Osteoblast (primary cell): ENCODE data around the gene KCNK15. TPM values are rescaled to one million over a fixed set of nuclear protein-coding genes. Genes with fewer than 3 reads are reported as not detected.

Experiments
- DNase-seq: peaks from one replicate; pipeline ENCODE4 v3.0.0; 2011; ENCODE audit warnings: low spot score, mixed read lengths; ENCODE audit not compliant: insufficient read length; ENCODE audit errors: missing footprints
- H2AFZ ChIP-seq: 2 replicates; pipeline ENCODE4 v1.6.0; 2011; ENCODE audit warnings: mild to moderate bottlenecking, low read length
- H3K27ac ChIP-seq: 2 replicates; pipeline ENCODE4 v1.5.1; 2011; ENCODE audit warnings: mild to moderate bottlenecking, low read depth, low read length, moderate library complexity
- H3K27me3 ChIP-seq: 2 replicates; pipeline ENCODE4 v1.6.0; 2012; ENCODE audit warnings: mild to moderate bottlenecking, control low read depth, inconsistent platforms, low read length, moderate library complexity; ENCODE audit not compliant: insufficient read depth
- H3K36me3 ChIP-seq: 2 replicates; pipeline ENCODE4 v1.5.1; 2011; ENCODE audit warnings: mild to moderate bottlenecking, low read length, control low read depth, moderate library complexity; ENCODE audit not compliant: insufficient read depth
- H3K4me1 ChIP-seq: 2 replicates; pipeline ENCODE4 v1.5.1; 2011; ENCODE audit warnings: mild to moderate bottlenecking, low read length, control low read depth, moderate library complexity; ENCODE audit not compliant: insufficient read depth
- H3K4me2 ChIP-seq: 2 replicates; pipeline ENCODE4 v1.6.0; 2011; ENCODE audit warnings: mild to moderate bottlenecking, low read length; ENCODE audit not compliant: insufficient read depth
- H3K4me3 ChIP-seq: fragments of 200-600 bp; sonication (generic); 3 replicates; pipeline ENCODE4 v1.5.1; 2012; ENCODE audit warnings: mild to moderate bottlenecking, low read length, inconsistent platforms; ENCODE audit not compliant: insufficient read depth
- H3K79me2 ChIP-seq: 2 replicates; pipeline ENCODE4 v1.6.0; 2012; ENCODE audit warnings: mild to moderate bottlenecking, low read length, control low read depth, inconsistent platforms; ENCODE audit not compliant: insufficient read depth
- H3K9me3 ChIP-seq: 2 replicates; pipeline ENCODE4 v1.5.1; 2011; ENCODE audit warnings: low read depth, low read length, control low read depth
- H4K20me1 ChIP-seq: 2 replicates; pipeline ENCODE4 v1.6.0; 2012; ENCODE audit warnings: mild to moderate bottlenecking, low read length, control low read depth; ENCODE audit not compliant: insufficient read depth
- CTCF ChIP-seq: IDR thresholded peaks from 2 replicates; pipeline ENCODE4 v1.5.1; 2011; ENCODE audit warnings: mild to moderate bottlenecking, low read depth, low read length, moderate library complexity; ENCODE audit errors: extremely low read depth
- total RNA-seq: library from RNA; depleted of rRNA; stranded (reverse); fragments of >200 nt; gene quantifications from 2 replicates; pipeline ENCODE4 v1.2.3, GENCODE V29; 2012

Gene KCNK15
- total RNA-seq, 1 donor: 121 TPM

GRCh38 chr20:44796758-44797457 lies 51.2 kb downstream of the KCNK15 start:
- Histone ChIP-seq H3K4me2 (no peak overlapping the region), H4K20me1 (no peaks in the 10 kb centered on the region)

GRCh38 chr20:44799691-44800090 lies 54.0 kb downstream of the KCNK15 start:
- H3K27ac ChIP-seq: no peak overlapping the region
- no peaks in the 10 kb centered on the region for H3K36me3 ChIP-seq
- no peak overlapping the region for H3K4me2 ChIP-seq
- H3K4me3 ChIP-seq: no peak overlapping the region
- no peak overlapping the region for H2AFZ ChIP-seq
- no peaks in the 10 kb centered on the region for H3K79me2 ChIP-seq
- peaks cover 38% of the 10 kb centered on the region for H3K27me3 ChIP-seq
- no peaks in the 10 kb centered on the region for H3K4me1 ChIP-seq
- TF ChIP-seq CTCF: no peak
- no peaks in the 10 kb centered on the region for H3K9me3 ChIP-seq
- no peak for DNase-seq
- no peaks in the 10 kb centered on the region for H4K20me1 ChIP-seq

More at GRCh38 chr20:44796758-44797457, 51.2 kb downstream of the KCNK15 start:
- Histone ChIP-seq H2AFZ (no peak overlapping the region), H3K36me3 (no peaks in the 10 kb centered on the region), H3K4me1 (no peaks in the 10 kb centered on the region), H3K9me3 (no peaks in the 10 kb centered on the region), H3K4me3 (no peak overlapping the region), H3K27me3 (peaks cover 19% of the 10 kb centered on the region), H3K79me2 (no peaks in the 10 kb centered on the region), H3K27ac (no peak overlapping the region)
- DNase-seq: no peak
- no peak for TF ChIP-seq CTCF

- Histone ChIP-seq H3K36me3 (no peaks in the 10 kb centered on the region), H3K27me3 (peaks cover 38% of the 10 kb centered on the region), H3K4me1 (no peaks in the 10 kb centered on the region), H2AFZ (no peak overlapping the region), H3K9me3 (no peaks in the 10 kb centered on the region), H4K20me1 (no peaks in the 10 kb centered on the region), H3K27ac (no peak overlapping the region), H3K4me3 (no peak overlapping the region), H3K4me2 (no peak overlapping the region), H3K79me2 (no peaks in the 10 kb centered on the region)
- DNase-seq: no peak
- peak; percentile 44 for TF ChIP-seq CTCF
Measured at GRCh38 chr20:44800391-44801046, 54.9 kb downstream of the KCNK15 start.

Other genes starting within 250 kb of the KCNK15 start
- gene SERINC3, start 223.8 kb upstream of the KCNK15 start, total RNA-seq: 167 and 191 TPM in 2 replicates
- gene PKIG, start 163.3 kb upstream of the KCNK15 start, total RNA-seq: 94.6 and 107 TPM in 2 replicates
- gene ADA, start 94.2 kb upstream of the KCNK15 start, total RNA-seq: 15.9 and 37.1 TPM in 2 replicates
- gene CCN5, start 30.5 kb upstream of the KCNK15 start, total RNA-seq: 520 and 687 TPM in 2 replicates
- 0.29 and 0.36 TPM in 2 replicates for gene RIMS4, start 64.7 kb downstream of the KCNK15 start, total RNA-seq
- 121 and 135 TPM in 2 replicates for gene YWHAB, start 139.8 kb downstream of the KCNK15 start, total RNA-seq
- gene PABPC1L, start 164.2 kb downstream of the KCNK15 start, total RNA-seq: 11.2 and 15.6 TPM in 2 replicates
- 16.3 and 18.3 TPM in 2 replicates for gene TOMM34, start 214.5 kb downstream of the KCNK15 start, total RNA-seq
- gene STK4, start 220.6 kb downstream of the KCNK15 start, total RNA-seq: 33.3 and 33.7 TPM in 2 replicates